HepG2 (cell line): ENCODE results near the gene OR13J1. TPM values are rescaled to one million over a fixed set of nuclear protein-coding genes. Genes with fewer than 3 reads are reported as not detected.

ENCODE experiments used
- BRD4 ChIP-seq: sonication (generic); formaldehyde crosslinking; IDR thresholded peaks from 2 replicates; pipeline ENCODE4 v1.4.0; 2020; ENCODE audit warnings: missing genetic modification reagents
- CHCHD3 ChIP-seq: sonication (generic); formaldehyde crosslinking; IDR thresholded peaks from 2 replicates; pipeline ENCODE4 v1.8.0; 2022; ENCODE audit warnings: mild to moderate bottlenecking, missing genetic modification reagents, moderate library complexity
- DNMT3B ChIP-seq: conservative IDR thresholded peaks from 2 replicates; pipeline ENCODE4 v1.6.1; 2016; ENCODE audit warnings: missing biosample characterization, control low read depth
- JUNB ChIP-seq: sonication (generic); formaldehyde crosslinking; IDR thresholded peaks from 2 replicates; pipeline ENCODE4 v1.8.0; 2022; ENCODE audit warnings: missing genetic modification reagents, mild to moderate bottlenecking, borderline replicate concordance
- MYC ChIP-seq: sonication (generic); formaldehyde crosslinking; IDR thresholded peaks from 2 replicates; pipeline ENCODE4 v1.9.0; 2021; ENCODE audit warnings: missing genetic modification reagents, borderline replicate concordance
- NFE2L2 ChIP-seq: fragments of 150-350 bp; IDR thresholded peaks from 2 replicates; pipeline ENCODE4 v1.6.1; 2014; ENCODE audit warnings: low read length
- PAF1 ChIP-seq: IDR thresholded peaks from 2 replicates; pipeline ENCODE4 v1.6.1; 2016; ENCODE audit warnings: missing genetic modification reagents, missing compliant biosample characterization
- PAWR ChIP-seq: sonication (generic); formaldehyde crosslinking; IDR thresholded peaks from 2 replicates; pipeline ENCODE4 v1.4.0; 2020; ENCODE audit warnings: missing genetic modification reagents, mild to moderate bottlenecking, borderline replicate concordance
- PHF20 ChIP-seq: sonication (generic); formaldehyde crosslinking; IDR thresholded peaks from 2 replicates; pipeline ENCODE4 v1.5.0; 2020; ENCODE audit warnings: mild to moderate bottlenecking, missing genetic modification reagents
- SP4 ChIP-seq: sonication (generic); formaldehyde crosslinking; IDR thresholded peaks from 2 replicates; pipeline ENCODE4 v1.8.1; 2023; ENCODE audit warnings: mild to moderate bottlenecking, missing genetic modification reagents
- ZFP36 ChIP-seq: fragments of 150-350 bp; IDR thresholded peaks from 2 replicates; pipeline ENCODE4 v1.6.1; 2018; ENCODE audit warnings: borderline replicate concordance, low read length, low read depth; ENCODE audit not compliant: partially characterized antibody
- ZNF749 ChIP-seq: sonication (generic); formaldehyde crosslinking; IDR thresholded peaks from 2 replicates; pipeline ENCODE4 v1.8.0; 2022; ENCODE audit warnings: mild to moderate bottlenecking, missing genetic modification reagents, moderate library complexity, borderline replicate concordance
- ZNF773 ChIP-seq: sonication (generic); formaldehyde crosslinking; IDR thresholded peaks from 2 replicates; pipeline ENCODE4 v1.4.0; 2020; ENCODE audit warnings: missing genetic modification reagents, borderline replicate concordance
- ZNF839 ChIP-seq: sonication (generic); formaldehyde crosslinking; IDR thresholded peaks from 2 replicates; pipeline ENCODE4 v1.4.0; 2020; ENCODE audit warnings: missing genetic modification reagents, mild to moderate bottlenecking, borderline replicate concordance
- polyA plus RNA-seq, 8 experiments: library from polyadenylated mRNA; depleted of rRNA in 3 of 8; stranded (reverse) in 7 of 8; unstranded in 1 of 8; fragments of >200 nt; fragmentation: Illumina TruSeq in 4 of 8; extraction: Trizol in 4 of 8; gene quantifications; 2 replicates each; pipeline versions ENCODE4 v1.2.1 to v1.2.3, GENCODE V29; 2011 to 2016; ENCODE audit warnings: low read depth in 4 of 8, missing spikeins in 1 of 8, mixed read lengths in 1 of 8; ENCODE audit not compliant: insufficient read depth in 1 of 8
- total RNA-seq, 5 experiments: library from RNA; depleted of rRNA; stranded (reverse); fragments of >200 nt; fragmentation: Illumina TruSeq; extraction: Trizol; gene quantifications; 2 replicates each; pipeline ENCODE4 v1.2.3, GENCODE V29; 2016; ENCODE audit warnings: low read depth in 1 of 5
- TF ChIP-seq, protein P1 (sequence below): IDR thresholded peaks from 2 replicates; pipeline ENCODE4 v1.6.1; 2016; ENCODE audit warnings: low read depth, borderline replicate concordance
- TF ChIP-seq, protein P2 (sequence below): IDR thresholded peaks from 2 replicates; pipeline ENCODE4 v1.6.1; 2016; ENCODE audit warnings: low read depth, missing genetic modification reagents, missing compliant biosample characterization
- TF ChIP-seq, protein P3 (sequence below): IDR thresholded peaks from 2 replicates; pipeline ENCODE4 v1.6.1; 2016; ENCODE audit warnings: missing compliant biosample characterization, missing genetic modification reagents, borderline replicate concordance
- TF ChIP-seq, protein P4 (sequence below): sonication (generic); IDR thresholded peaks from 2 replicates; pipeline ENCODE4 v1.6.1; 2016; ENCODE audit warnings: low read depth, borderline replicate concordance
- TF ChIP-seq, protein P5 (sequence below): sonication (generic); formaldehyde crosslinking; IDR thresholded peaks from 2 replicates; pipeline ENCODE4 v1.4.0; 2020; ENCODE audit warnings: missing genetic modification reagents
- TF ChIP-seq, protein P6 (sequence below): sonication (generic); formaldehyde crosslinking; IDR thresholded peaks from 2 replicates; pipeline ENCODE4 v1.4.0; 2020; ENCODE audit warnings: missing genetic modification reagents

OR13J1 gene
- total and polyA plus RNA-seq, 2 of the 13 experiments (the other 11 are each of a cell fraction or from before 2014, with no cell fraction given): not detected

DNA sequence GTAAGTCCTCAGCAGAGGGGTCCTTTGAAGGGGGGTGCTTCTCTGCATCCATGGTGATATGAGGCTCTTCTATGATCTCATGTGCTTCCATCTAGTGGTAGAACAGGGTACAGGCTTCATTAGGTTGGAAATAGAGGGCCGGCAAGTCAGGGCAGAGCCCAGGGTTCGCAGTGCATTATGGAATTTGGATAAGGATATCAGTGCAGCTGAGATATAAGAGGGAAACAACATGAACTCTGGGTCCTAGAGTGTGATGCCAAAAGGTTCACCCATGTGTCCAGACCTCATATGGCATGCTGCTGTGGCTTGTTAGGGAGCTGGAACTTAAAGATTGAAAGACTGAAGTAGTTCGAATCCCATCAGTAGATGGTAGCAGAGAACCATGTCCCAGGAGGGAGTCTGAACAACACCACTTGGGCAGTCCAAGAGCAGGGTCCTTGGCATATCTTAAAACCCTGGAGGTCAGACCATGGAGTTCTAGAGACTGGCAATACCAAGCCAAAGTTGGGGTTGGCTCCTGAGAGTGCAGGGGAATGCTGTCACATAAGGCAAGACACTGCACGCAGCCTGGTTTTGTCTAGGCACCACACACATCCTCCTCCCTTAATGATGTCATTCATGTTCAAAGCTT, 44.0 kb downstream of the OR13J1 start (continued):
- TF ChIP-seq, protein P1, sequence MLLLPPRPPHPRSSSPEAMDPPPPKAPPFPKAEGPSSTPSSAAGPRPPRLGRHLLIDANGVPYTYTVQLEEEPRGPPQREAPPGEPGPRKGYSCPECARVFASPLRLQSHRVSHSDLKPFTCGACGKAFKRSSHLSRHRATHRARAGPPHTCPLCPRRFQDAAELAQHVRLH (CRISPR knock-in tag): peak; percentile 49; the same call in 1 of the 2 replicates
- TF ChIP-seq JUNB (CRISPR knock-in tag) (no peak), CHCHD3 (CRISPR knock-in tag) (no peak), NFE2L2 (no peak), ZFP36 (no peak), PHF20 (CRISPR knock-in tag) (no peak), PAWR (no peak), ZNF749 (CRISPR knock-in tag) (no peak), ZNF773 (CRISPR knock-in tag) (no peak), DNMT3B (CRISPR knock-in tag) (no peak), MYC (CRISPR knock-in tag) (no peak), SP4 (no peak), PAF1 (CRISPR knock-in tag) (no peak), ZNF839 (CRISPR knock-in tag) (no peak), BRD4 (CRISPR knock-in tag) (no peak)
- TF ChIP-seq, protein P2, sequence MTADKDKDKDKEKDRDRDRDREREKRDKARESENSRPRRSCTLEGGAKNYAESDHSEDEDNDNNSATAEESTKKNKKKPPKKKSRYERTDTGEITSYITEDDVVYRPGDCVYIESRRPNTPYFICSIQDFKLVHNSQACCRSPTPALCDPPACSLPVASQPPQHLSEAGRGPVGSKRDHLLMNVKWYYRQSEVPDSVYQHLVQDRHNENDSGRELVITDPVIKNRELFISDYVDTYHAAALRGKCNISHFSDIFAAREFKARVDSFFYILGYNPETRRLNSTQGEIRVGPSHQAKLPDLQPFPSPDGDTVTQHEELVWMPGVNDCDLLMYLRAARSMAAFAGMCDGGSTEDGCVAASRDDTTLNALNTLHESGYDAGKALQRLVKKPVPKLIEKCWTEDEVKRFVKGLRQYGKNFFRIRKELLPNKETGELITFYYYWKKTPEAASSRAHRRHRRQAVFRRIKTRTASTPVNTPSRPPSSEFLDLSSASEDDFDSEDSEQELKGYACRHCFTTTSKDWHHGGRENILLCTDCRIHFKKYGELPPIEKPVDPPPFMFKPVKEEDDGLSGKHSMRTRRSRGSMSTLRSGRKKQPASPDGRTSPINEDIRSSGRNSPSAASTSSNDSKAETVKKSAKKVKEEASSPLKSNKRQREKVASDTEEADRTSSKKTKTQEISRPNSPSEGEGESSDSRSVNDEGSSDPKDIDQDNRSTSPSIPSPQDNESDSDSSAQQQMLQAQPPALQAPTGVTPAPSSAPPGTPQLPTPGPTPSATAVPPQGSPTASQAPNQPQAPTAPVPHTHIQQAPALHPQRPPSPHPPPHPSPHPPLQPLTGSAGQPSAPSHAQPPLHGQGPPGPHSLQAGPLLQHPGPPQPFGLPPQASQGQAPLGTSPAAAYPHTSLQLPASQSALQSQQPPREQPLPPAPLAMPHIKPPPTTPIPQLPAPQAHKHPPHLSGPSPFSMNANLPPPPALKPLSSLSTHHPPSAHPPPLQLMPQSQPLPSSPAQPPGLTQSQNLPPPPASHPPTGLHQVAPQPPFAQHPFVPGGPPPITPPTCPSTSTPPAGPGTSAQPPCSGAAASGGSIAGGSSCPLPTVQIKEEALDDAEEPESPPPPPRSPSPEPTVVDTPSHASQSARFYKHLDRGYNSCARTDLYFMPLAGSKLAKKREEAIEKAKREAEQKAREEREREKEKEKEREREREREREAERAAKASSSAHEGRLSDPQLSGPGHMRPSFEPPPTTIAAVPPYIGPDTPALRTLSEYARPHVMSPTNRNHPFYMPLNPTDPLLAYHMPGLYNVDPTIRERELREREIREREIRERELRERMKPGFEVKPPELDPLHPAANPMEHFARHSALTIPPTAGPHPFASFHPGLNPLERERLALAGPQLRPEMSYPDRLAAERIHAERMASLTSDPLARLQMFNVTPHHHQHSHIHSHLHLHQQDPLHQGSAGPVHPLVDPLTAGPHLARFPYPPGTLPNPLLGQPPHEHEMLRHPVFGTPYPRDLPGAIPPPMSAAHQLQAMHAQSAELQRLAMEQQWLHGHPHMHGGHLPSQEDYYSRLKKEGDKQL (CRISPR knock-in tag): no peak
- TF ChIP-seq, protein P3, sequence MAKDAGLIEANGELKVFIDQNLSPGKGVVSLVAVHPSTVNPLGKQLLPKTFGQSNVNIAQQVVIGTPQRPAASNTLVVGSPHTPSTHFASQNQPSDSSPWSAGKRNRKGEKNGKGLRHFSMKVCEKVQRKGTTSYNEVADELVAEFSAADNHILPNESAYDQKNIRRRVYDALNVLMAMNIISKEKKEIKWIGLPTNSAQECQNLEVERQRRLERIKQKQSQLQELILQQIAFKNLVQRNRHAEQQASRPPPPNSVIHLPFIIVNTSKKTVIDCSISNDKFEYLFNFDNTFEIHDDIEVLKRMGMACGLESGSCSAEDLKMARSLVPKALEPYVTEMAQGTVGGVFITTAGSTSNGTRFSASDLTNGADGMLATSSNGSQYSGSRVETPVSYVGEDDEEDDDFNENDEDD (CRISPR knock-in tag): no peak
- TF ChIP-seq, protein P4, sequence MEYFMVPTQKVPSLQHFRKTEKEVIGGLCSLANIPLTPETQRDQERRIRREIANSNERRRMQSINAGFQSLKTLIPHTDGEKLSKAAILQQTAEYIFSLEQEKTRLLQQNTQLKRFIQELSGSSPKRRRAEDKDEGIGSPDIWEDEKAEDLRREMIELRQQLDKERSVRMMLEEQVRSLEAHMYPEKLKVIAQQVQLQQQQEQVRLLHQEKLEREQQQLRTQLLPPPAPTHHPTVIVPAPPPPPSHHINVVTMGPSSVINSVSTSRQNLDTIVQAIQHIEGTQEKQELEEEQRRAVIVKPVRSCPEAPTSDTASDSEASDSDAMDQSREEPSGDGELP: no peak
- TF ChIP-seq, protein P5, sequence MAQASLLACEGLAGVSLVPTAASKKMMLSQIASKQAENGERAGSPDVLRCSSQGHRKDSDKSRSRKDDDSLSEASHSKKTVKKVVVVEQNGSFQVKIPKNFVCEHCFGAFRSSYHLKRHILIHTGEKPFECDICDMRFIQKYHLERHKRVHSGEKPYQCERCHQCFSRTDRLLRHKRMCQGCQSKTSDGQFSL (CRISPR knock-in tag): no peak
- TF ChIP-seq, protein P6, sequence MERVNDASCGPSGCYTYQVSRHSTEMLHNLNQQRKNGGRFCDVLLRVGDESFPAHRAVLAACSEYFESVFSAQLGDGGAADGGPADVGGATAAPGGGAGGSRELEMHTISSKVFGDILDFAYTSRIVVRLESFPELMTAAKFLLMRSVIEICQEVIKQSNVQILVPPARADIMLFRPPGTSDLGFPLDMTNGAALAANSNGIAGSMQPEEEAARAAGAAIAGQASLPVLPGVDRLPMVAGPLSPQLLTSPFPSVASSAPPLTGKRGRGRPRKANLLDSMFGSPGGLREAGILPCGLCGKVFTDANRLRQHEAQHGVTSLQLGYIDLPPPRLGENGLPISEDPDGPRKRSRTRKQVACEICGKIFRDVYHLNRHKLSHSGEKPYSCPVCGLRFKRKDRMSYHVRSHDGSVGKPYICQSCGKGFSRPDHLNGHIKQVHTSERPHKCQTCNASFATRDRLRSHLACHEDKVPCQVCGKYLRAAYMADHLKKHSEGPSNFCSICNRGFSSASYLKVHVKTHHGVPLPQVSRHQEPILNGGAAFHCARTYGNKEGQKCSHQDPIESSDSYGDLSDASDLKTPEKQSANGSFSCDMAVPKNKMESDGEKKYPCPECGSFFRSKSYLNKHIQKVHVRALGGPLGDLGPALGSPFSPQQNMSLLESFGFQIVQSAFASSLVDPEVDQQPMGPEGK (CRISPR knock-in tag): 0 out of 2 replicates have a peak, but pooled peaks have one; percentile 16
